HCT116 (cell line): ENCODE data around the gene VPS35L.

Source experiments
- CEBPB ChIP-seq: IDR thresholded peaks from 2 replicates; pipeline ENCODE4 v1.6.1; 2012; ENCODE audit warnings: low read depth
- CTCF ChIP-seq, 3 experiments: fragments of 200-600 bp in 1 of 3; sonication (generic) in 1 of 3; IDR thresholded peaks in 2 of 3; conservative IDR thresholded peaks in 1 of 3; 2 replicates each; pipeline ENCODE4 v1.5.1; 2012 to 2017; ENCODE audit warnings: low read depth in 2 of 3, low read length in 2 of 3, antibody characterized with exemption in 1 of 3, borderline replicate concordance in 1 of 3, control low read depth in 1 of 3, mild to moderate bottlenecking in 1 of 3, mixed read lengths in 1 of 3, mixed run types in 1 of 3, moderate library complexity in 1 of 3; ENCODE audit not compliant: insufficient read depth in 1 of 3
- EZH2 ChIP-seq: fragments of 200-600 bp; sonication (generic); IDR thresholded peaks from 2 replicates; pipeline ENCODE4 v1.6.1; 2017; ENCODE audit warnings: antibody characterized with exemption, mixed run types
- EZH2phosphoT487 ChIP-seq: fragments of 200-600 bp; IDR thresholded peaks from 2 replicates; pipeline ENCODE4 v1.6.1; 2018; ENCODE audit warnings: antibody characterized with exemption, borderline replicate concordance
- JUND ChIP-seq: IDR thresholded peaks from 2 replicates; pipeline ENCODE4 v1.6.1; 2012
- POLR2AphosphoS5 ChIP-seq: IDR thresholded peaks from 2 replicates; pipeline ENCODE4 v1.6.1; 2011; ENCODE audit warnings: mild to moderate bottlenecking, low read depth, low read length, moderate library complexity
- YY1 ChIP-seq: IDR thresholded peaks from 2 replicates; pipeline ENCODE4 v1.6.1; 2011; ENCODE audit warnings: low read length, low read depth, moderate library complexity, mild to moderate bottlenecking; ENCODE audit not compliant: insufficient replicate concordance; ENCODE audit errors: extremely low read depth

- TF ChIP-seq CTCF (IDR thresholded peaks at IDR 0.05 in 2 of 3, conservative IDR thresholded peaks at IDR 0.05 in 1 of 3; ENCODE audit: borderline replicate concordance in 1 of 3, insufficient read depth in 1 of 3, low read depth in 2 of 3, low read length in 2 of 3) = no peak
- TF ChIP-seq EZH2 = no peak
- TF ChIP-seq CEBPB = no peak
- TF ChIP-seq POLR2AphosphoS5 = no peak
- TF ChIP-seq YY1 = no peak
- no peak for TF ChIP-seq JUND
- no peak for TF ChIP-seq EZH2phosphoT487
These were observed 102.3 kb downstream of the VPS35L start for GRCh38 chr16:19657831-19658230.
